Calu3 (cell line): ENCODE results near the gene SYCN. TPM values are rescaled to one million over a fixed set of nuclear protein-coding genes. Genes with fewer than 3 reads are reported as not detected.
"Not testable (repeated sequence)": the region's sequence is repeated elsewhere in the genome, so short reads cannot be mapped to it uniquely, and the experiment has no call there.

Source experiments
- BruUV-seq: library from RNA; stranded (reverse); fragments of 400-500 nt; replicated peaks from 2 replicates; lab custom pipeline; 2021; lab: Mats Ljungman, UMichigan
- CTCF ChIA-PET: fragments of 300-600 bp; sonication (Branson Sonifier 250); formaldehyde crosslinking; loops from one replicate; lab custom pipeline; 2022; ENCODE audit warnings: antibody characterized with exemption; lab: Charles Lee
- DNase-seq: peaks from one replicate; pipeline ENCODE4 v3.0.0; 2022
- H3K27ac Mint-ChIP-seq: one replicate; pipeline ENCODE4 v1.8.0; 2022; ENCODE audit warnings: mixed read lengths; ENCODE audit not compliant: unreplicated experiment
- H3K27me3 Mint-ChIP-seq: one replicate; pipeline ENCODE4 v1.8.0; 2022; ENCODE audit warnings: mixed read lengths; ENCODE audit not compliant: unreplicated experiment
- H3K36me3 Mint-ChIP-seq: one replicate; pipeline ENCODE4 v1.8.0; 2022; ENCODE audit warnings: mild to moderate bottlenecking, moderate library complexity, mixed read lengths; ENCODE audit not compliant: insufficient read depth, unreplicated experiment
- H3K4me1 Mint-ChIP-seq: one replicate; pipeline ENCODE4 v1.8.0; 2022; ENCODE audit warnings: mild to moderate bottlenecking, low read depth, mixed read lengths; ENCODE audit not compliant: unreplicated experiment
- H3K4me3 Mint-ChIP-seq: one replicate; pipeline ENCODE4 v1.8.0; 2022; ENCODE audit warnings: mild to moderate bottlenecking, low read depth, moderate library complexity, mixed read lengths; ENCODE audit not compliant: unreplicated experiment
- H3K9me3 Mint-ChIP-seq: one replicate; pipeline ENCODE4 v1.8.0; 2022; ENCODE audit warnings: low read depth, mixed read lengths; ENCODE audit not compliant: unreplicated experiment
- intact Hi-C: fragments of 100-400 bp; cut with micrococcal nuclease; formaldehyde crosslinking; loops from one replicate; pipeline ENCODE4 v1.10.0; 2022; ENCODE audit not compliant: unreplicated experiment
- total RNA-seq: library from RNA; stranded (reverse); gene quantifications from 2 replicates; pipeline ENCODE4 v1.2.3, GENCODE V29; 2022
- TF ChIP-seq, protein P1 (sequence below): fragments of 200-600 bp; IDR thresholded peaks from one replicate; pipeline ENCODE4 v1.8.0; 2022; ENCODE audit warnings: antibody characterized with exemption; ENCODE audit not compliant: unreplicated experiment

The SYCN gene
- total RNA-seq, 1 experiment from 2014 or later: not detected

DNA sequence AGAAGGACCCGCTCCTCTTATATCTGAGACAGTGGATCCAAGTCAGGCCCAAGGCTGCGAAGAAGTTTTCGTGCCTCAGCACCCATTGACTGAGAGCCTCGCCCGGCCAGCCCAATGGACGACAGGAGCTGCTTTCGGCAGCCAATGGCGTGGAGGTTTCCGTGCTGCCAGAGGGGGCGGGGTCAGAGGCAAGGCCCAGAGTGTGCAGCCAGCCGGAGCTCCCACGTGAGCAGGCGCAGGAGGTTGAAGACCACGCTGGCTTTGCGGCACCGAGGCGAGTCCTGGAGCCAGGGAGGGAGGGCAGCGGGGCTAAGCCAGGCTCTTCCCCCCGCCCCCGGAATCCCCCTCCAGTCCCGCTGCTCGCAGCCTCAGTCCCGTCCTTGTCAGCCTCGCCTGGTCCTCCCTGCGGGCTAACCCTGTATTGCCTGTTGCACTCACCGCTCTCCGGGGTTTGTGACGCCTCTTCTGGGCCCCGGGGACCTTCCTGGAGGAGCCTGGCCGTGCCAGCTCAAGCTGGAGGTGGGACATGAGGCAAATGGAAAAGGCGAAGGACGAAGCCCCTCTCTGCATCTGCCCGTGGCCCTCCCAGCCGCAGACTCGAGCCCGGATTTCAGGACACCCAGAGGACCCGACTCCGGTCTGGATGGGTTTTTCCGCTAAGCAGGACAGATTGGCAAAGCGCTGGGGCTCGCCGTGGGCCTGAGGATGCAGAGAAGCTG lies 43.0 kb upstream of the SYCN start:
- Mint-ChIP-seq H3K4me1 (no peaks in the 10 kb centered on the region), H3K27ac (no peak overlapping the region), H3K4me3 (no peak overlapping the region), H3K36me3 (no peaks in the 10 kb centered on the region), H3K27me3 (peaks cover 72% of the 10 kb centered on the region), H3K9me3 (no peaks in the 10 kb centered on the region)
- no peak for DNase-seq
- CTCF ChIA-PET: interaction anchor here (0.7 kb wide), 1 partner anchor 9 kb away, joined by 5 read pairs; no protein-coding TSS in a partner anchor
- intact Hi-C loops: no loop called here
- TF ChIP-seq, protein P1, sequence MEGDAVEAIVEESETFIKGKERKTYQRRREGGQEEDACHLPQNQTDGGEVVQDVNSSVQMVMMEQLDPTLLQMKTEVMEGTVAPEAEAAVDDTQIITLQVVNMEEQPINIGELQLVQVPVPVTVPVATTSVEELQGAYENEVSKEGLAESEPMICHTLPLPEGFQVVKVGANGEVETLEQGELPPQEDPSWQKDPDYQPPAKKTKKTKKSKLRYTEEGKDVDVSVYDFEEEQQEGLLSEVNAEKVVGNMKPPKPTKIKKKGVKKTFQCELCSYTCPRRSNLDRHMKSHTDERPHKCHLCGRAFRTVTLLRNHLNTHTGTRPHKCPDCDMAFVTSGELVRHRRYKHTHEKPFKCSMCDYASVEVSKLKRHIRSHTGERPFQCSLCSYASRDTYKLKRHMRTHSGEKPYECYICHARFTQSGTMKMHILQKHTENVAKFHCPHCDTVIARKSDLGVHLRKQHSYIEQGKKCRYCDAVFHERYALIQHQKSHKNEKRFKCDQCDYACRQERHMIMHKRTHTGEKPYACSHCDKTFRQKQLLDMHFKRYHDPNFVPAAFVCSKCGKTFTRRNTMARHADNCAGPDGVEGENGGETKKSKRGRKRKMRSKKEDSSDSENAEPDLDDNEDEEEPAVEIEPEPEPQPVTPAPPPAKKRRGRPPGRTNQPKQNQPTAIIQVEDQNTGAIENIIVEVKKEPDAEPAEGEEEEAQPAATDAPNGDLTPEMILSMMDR: no peak
- BruUV-seq: no TSS peak

- intact Hi-C loops, H3K9me3 Mint-ChIP-seq, H3K27ac Mint-ChIP-seq, DNase-seq, H3K36me3 Mint-ChIP-seq, H3K4me3 Mint-ChIP-seq, H3K4me1 Mint-ChIP-seq, BruUV-seq: not testable (repeated sequence)
- H3K27me3 Mint-ChIP-seq: peaks cover 73% of the 10 kb centered on the region
- CTCF ChIA-PET: interaction anchor here (0.6 kb wide), 1 partner anchor 34 kb away, joined by 4 read pairs; no protein-coding TSS in a partner anchor
Observed at GRCh38 chr19:39245166-39245565, 41.1 kb upstream of the SYCN start.

DNA sequence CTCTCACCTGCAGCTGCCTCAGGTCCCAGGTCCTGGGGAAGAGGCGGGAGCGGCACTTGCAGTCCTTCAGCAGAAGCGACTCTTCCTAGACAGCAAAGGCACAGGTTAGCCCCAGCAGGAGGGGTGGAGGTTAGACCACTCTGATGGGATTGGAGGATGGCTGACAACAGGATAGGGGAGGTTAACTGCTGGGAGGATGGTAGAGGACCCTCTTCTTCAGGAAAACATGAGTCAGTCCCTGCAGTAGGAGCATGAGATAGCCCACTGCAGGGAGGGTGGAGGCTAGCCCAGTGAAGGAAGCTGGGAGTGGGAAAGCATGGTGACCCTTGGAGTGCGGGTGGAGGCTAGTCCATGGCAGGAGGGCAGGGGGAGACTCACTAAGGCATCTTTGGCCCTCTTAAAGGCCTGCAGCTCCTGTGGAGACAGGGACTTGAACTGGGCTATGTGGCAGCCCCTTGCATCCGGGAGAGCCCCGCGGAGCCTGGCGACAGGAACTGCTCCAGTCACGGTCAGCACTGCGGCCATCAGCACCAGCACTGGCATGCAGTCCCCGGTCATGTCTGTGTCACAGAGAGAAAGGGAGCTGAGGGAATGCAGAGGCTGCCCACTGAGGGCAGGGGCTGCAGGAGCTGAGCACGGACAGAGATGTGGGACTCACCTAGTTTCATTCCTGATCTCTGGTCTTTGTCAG lies 40.5 kb upstream of the SYCN start, which contains the start of gene IFNL3:
IFNL3 (minus strand) TSS at position 597 of the 691 bp plus-strand sequence; CDS start at position 558, 39 bp downstream.
- H3K27me3 Mint-ChIP-seq: peaks cover 69% of the 10 kb centered on the region
- H3K4me3 Mint-ChIP-seq, DNase-seq, CTCF ChIA-PET, intact Hi-C loops, H3K4me1 Mint-ChIP-seq, H3K27ac Mint-ChIP-seq, H3K9me3 Mint-ChIP-seq, H3K36me3 Mint-ChIP-seq, BruUV-seq: not testable (repeated sequence)

DNA sequence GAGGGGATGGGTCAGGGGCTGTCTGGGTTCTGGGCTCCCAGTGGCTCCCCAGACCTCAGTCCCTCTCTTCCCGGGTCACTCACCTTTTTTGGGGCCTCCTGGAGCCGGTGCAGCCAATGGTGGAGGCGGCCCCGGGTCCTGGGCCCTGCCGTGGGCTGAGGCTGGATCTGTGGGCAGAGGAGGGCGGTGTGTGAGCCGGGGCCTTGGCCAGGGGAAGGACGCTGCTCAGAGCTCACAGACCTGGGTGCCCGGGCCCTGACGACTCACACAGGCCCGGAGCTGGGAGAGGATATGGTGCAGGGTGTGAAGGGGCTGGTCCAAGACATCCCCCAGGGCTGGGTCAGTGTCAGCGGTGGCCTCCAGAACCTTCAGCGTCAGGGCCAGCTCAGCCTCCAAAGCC lies 39.7 kb upstream of the SYCN start:
- H3K4me1 Mint-ChIP-seq, intact Hi-C loops: not testable (repeated sequence)

DNA sequence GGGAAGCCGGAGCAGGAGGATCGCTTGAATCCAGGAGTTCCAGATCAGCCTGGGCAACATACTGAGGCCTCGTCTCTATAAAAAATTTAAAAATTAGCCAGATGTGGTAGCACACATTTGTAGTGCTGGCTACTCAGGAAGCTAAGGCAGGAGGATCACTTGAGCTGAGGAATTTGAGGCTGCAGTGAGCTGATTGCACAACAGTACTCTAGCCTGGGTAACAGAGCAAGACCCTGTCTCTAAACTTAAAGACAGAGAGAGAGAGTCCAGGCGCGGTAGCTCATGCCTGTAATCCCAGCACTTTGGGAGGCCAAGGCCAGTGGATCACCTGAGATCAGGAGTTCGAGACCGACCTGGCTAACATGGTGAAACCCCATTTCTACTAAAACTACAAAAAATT lies 36.4 kb upstream of the SYCN start:
- intact Hi-C loops: no loop called here
- Mint-ChIP-seq H3K4me1 (peaks cover 12% of the 10 kb centered on the region), H3K27me3 (peaks cover 40% of the 10 kb centered on the region)

More for the DNA sequence above, 39.7 kb upstream of the SYCN start:
- H3K4me3 Mint-ChIP-seq, CTCF ChIA-PET, H3K27ac Mint-ChIP-seq, BruUV-seq, H3K9me3 Mint-ChIP-seq, DNase-seq, H3K36me3 Mint-ChIP-seq: not testable (repeated sequence)
- H3K27me3 Mint-ChIP-seq: peaks cover 61% of the 10 kb centered on the region

More for the DNA sequence above, 36.4 kb upstream of the SYCN start:
- no peak for DNase-seq
- TF ChIP-seq, protein P1: no peak
- Mint-ChIP-seq H3K36me3 (peaks cover 7% of the 10 kb centered on the region), H3K9me3 (no peaks in the 10 kb centered on the region), H3K4me3 (no peak overlapping the region), H3K27ac (no peak overlapping the region)
- no TSS peak for BruUV-seq
- CTCF ChIA-PET: no interaction called here
